ENCODE measurements around the gene RNASE13.

Gene RNASE13

GRCh38 chr14:21063479-21063878 is 28.9 kb upstream of the RNASE13 start:
- no peak for DNase-seq

DNA sequence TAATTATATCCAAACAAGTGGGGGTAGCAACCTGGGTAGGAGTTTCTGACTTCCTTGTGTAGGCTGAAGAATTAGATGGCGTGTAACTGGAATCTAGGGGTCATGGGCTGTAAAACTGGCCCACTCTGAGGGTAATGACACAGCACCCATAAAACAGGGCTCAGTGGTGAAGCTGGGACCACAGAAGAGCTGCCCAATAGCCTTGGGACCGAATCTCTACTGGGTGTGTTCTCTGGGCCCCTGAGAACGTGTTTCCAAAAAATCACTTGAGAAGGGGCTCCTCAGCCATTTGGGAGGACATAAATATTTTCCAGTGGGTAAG is 26.7 kb upstream of the RNASE13 start:
- no peak for DNase-seq

GRCh38 chr14:21060614-21061346 is 26.2 kb upstream of the RNASE13 start:
- no peak for DNase-seq

DNA sequence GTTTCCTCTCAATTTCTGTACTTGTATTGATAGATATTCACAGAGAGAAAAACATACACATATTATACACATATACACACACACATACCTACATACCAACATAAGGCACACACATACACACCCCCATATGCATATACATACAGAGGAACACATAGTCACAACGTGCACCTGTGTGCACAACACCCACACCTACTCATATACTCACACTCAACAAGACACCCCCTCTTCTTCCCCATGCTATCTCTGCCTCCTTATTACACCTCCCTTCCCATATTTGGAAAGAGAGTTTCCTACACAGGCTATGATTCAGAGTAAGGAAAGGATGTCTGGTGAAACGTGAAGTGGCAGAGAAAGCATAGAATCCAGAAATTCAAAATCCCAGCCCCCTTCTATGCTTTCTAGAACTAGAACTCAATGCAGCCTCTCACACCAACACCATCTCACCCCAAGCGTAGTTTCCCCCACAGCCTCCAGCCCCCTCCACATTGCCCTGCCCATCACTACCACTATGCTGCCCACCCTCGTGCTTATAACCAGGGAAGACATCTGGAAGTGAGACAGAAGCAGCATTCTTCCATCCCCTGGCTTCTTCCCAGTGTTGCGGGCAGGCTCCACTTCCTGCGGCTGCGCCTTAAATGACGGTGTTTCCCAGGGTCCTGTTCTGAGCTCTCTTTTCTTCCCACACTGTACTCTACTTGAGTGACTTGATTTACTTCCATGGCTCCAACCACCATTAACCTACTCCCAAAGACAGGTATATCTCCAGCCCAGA is 25.4 kb upstream of the RNASE13 start:
- no peak for DNase-seq

DNA sequence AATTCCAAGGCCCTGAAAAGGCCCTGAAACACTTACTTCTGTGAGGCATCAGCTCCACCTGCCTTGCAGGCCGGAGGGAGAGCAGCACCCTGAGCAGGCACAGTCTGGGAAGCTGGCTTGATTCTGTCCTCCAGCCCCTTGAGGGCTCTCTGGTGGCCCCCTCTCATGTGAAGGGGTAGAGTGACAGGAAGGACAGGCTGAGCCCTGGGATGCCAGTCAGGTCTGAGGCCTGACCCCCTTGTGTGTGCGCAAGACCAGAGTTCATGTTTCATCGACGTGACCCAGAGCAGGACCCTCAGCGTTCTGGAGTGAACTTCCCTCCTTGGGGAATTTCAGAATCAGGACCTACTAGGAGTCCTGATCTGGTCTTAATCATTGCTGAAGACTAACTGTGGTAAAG is 24.3 kb upstream of the RNASE13 start:
- no peak for DNase-seq

DNA sequence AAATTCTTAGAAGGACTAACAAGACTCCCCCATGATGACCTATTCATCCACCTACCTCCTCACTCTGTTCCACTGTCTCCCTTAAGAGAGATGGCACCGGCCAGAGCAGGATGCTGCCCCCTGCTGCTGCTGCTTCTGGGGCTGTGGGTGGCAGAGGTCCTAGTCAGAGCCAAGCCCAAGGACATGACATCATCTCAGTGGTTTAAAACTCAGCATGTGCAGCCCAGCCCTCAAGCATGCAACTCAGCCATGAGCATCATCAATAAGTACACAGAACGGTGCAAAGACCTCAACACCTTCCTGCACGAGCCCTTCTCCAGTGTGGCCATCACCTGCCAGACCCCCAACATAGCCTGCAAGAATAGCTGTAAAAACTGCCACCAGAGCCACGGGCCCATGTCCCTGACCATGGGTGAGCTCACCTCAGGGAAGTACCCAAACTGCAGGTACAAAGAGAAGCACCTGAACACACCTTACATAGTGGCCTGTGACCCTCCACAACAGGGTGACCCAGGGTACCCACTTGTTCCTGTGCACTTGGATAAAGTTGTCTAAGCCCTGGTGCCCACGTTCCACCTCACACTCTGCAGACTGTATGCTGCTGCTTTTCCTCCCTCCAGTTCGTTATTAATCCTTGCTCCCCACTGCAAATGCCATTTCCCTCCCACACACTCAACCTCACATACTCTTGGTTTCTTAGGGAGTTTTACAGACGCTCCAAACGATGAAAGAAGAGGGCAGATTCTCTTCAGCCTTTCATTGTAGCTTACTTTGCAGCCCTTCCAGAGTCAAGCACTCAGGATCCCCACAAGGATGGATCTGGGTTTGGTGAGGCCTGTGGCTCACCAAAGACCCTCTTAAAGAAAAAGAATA is 23.4 kb upstream of the RNASE13 start, which contains the start of gene RNASE8:
Gene RNASE8, plus strand, starts transcription at position 20 of the 873 bp plus-strand sequence. Its CDS starts 71 bp downstream, at position 91.
- DNase-seq, result no peak

- no peak for DNase-seq
Measured at GRCh38 chr14:21056520-21057163, 22.0 kb upstream of the RNASE13 start.

GRCh38 chr14:21055432-21056117 is 21.0 kb upstream of the RNASE13 start:
- DNase-seq, result no peak

DNA sequence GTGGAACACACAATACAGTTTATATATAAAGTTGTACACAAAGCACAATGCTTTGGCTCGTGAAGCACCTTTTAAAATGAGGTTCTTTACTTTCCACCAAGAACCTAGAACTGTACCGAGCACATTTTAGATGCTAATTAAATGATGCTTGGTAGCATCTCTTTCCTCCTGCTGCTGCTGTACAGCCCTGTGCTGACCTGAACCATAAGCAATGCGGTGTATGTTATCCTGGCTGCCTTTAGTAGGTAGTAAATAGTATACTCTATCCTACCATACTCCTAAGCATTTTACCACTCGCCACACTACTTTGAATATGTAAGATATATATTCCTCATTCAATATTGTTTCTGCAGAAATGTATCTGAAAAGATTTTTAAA is 20.1 kb upstream of the RNASE13 start:
- DNase-seq, result no peak

- no peak for DNase-seq
Measured at GRCh38 chr14:21054123-21054767, 19.6 kb upstream of the RNASE13 start.

- no peak for DNase-seq
Measured at GRCh38 chr14:21053184-21054122, 18.8 kb upstream of the RNASE13 start.

DNA sequence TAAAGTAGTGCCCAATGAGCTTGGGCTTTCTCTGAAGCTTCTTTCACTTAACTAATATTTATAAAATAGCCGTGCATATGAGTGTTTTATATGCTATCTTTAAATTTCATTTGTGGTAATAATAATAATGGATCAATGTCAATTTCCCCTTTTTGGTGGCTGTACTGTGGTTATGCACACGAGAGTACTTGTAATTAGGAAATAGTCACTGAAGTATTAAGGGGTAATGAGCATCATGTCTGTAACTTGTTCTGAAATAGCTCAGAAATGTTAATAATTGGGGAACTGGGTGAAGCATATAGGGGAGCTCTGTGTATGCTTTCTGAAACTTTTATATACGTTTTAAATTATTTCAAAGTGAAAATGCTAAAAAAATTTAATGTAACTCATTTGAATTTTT is 16.0 kb upstream of the RNASE13 start:
- DNase-seq, result no peak

- no peak for DNase-seq
Measured at GRCh38 chr14:21049271-21049673, 14.7 kb upstream of the RNASE13 start.

- DNase-seq, result no peak
Measured at GRCh38 chr14:21048638-21049037, 14.0 kb upstream of the RNASE13 start.

DNA sequence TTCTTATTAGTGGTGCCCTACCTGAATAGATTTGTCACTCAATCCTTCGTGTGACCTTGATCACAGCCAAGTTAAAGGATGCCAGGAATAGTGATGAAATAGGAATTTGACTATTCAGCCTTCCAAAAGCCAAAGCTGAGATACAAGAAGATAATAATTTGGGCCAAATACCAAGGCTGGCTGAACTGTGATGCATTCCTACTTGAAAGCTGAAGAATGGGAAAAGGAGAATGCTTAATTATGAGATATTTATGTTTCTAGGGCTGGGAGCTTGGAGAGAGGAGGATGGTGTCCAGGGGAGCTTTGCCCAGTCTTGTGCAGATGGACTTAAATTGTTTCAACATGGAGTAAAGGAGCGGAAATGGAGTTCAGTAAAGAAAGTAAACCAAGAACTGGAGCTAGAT is 12.8 kb upstream of the RNASE13 start:
- DNase-seq, result no peak

- DNase-seq, result peak; percentile 28
Measured at GRCh38 chr14:21043974-21044618, 9.5 kb upstream of the RNASE13 start.

GRCh38 chr14:21043387-21043973 is 8.9 kb upstream of the RNASE13 start:
- no peak for DNase-seq

DNA sequence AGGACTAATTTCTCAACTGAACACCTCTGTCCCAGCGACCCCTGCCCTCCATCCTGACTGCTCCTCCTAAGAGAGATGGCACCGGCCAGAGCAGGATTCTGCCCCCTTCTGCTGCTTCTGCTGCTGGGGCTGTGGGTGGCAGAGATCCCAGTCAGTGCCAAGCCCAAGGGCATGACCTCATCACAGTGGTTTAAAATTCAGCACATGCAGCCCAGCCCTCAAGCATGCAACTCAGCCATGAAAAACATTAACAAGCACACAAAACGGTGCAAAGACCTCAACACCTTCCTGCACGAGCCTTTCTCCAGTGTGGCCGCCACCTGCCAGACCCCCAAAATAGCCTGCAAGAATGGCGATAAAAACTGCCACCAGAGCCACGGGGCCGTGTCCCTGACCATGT is 8.3 kb upstream of the RNASE13 start:
- DNase-seq, result no peak

DNA sequence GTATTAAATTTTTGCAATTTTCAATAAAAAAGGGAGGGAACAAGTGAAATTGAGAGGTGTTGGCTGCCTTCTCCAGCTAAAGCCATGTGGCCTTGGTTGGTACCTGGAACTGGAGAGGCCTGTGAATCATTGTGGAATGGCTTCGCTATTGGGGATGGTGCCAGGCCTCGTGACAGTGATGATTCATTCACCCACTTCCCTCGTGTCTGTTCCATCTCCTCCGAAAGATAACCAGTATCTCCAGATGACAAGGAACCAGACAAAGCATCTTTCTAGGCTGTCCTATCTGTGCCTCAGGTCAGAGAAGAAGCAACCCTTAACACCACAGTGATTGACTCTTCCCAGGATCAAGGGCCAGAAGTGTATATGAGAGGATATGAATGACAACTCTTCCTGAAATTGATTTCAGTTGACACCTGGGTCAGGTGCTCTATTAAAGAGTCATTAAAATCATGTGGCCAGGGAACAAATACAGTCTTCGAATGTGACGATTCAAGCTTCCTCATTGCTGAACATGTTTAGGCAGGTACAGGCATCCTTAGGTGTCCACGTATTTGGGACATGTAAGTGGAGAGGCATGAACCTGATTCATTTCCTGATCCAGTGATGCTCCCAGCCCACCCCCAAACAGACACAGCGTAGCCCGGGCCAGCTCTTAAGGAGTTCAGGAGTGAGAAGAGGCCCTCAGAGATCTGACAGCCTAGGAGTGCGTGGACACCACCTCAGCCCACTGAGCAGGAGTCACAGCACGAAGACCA is 7.2 kb upstream of the RNASE13 start, which contains the start of gene RNASE7:
Gene RNASE7, plus strand, starts transcription at position 687 of the 758 bp plus-strand sequence. CDS start 631 bp downstream, outside the sequence.
- no peak for DNase-seq
